HG03571 (cell line): Measurements from ENCODE around the gene PITPNC1.
"Not testable (repeated sequence)": the region's sequence is repeated elsewhere in the genome, so short reads cannot be mapped to it uniquely, and the experiment has no call there.

ENCODE experiments used
- ATAC-seq: cut with Tn5 transposase; IDR thresholded peaks from one replicate; pipeline ENCODE4 v1.9.1; 2021; ENCODE audit not compliant: unreplicated experiment

PITPNC1 gene

GRCh38 chr17:67369676-67370075 is 7.4 kb upstream of the PITPNC1 start:
- ATAC-seq, result no peak

- ATAC-seq, result no peak
These were observed 4.3 kb upstream of the PITPNC1 start for GRCh38 chr17:67372751-67373150.

DNA sequence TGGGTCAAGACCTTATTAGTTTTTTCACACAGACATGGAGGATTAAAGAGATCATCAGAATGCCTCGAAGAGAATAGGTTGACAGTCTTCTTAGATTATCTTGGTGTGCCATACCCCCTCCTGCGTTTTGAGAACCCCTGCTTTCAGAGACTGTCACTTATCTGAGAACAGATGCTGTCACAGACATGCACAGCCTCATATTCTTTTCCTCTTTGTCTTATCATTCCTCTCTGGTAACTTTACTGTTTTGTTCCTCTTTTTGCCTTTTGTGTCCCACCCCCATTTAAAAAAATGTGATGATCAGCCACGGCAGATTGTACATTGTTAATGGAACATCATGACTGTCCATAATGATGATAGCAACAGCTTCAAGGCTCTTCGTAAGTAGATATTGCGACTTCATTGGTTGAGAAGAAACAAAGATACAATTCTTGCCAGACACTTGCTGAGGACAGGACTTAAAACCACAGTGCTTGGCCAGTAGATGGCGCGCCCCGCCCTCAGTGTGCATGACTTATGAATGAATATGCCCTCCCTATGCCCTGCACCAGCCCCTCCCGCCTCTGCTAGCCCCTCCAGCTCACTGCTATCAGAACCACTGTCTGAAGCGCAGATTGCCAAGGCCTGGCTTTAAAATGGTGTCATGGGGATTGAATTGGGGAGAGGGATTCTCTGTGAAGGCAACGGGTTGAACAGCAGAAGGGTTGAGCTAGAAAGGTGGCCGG is 2.6 kb upstream of the PITPNC1 start:
- ATAC-seq, result peak; percentile 39

- ATAC-seq, result no peak
These were observed 2.0 kb upstream of the PITPNC1 start for GRCh38 chr17:67375054-67375427.

DNA sequence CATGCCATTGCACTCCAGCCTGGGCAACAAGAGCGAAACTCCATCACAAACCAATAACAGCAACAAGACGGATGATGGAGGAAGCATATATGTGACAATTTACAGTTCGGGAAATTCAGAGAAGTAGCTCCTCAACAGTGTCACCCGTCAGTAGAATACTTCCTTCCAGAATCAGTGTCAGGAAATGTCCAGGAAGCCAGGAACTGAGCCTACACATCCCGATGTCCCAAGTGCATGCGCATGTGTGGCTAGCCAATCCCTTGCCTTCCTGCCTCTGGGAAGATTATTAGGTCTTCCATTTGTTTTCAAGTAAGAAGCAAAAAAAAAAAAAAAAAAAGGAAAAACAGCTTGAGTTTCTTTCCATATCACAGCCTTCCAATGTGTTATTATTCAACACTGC is 1.4 kb upstream of the PITPNC1 start:
- no peak for ATAC-seq

DNA sequence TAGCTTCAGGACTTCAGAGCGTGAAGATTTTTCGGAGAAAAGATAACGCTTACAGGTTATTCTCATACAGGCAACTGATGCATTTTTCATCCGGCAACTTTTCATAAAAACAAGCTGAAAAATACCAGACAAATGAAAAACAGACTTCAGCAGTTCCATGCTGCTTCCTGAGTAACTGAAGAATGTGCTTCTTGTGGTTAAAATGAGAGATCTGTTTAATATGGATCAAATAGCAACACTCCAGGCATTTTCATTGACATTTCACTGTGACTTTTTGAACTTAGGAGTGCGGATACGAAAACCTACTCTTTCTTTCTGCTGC is 705 bp upstream of the PITPNC1 start:
- ATAC-seq, result no peak

GRCh38 chr17:67377488-67378453 is 690 bp downstream of the PITPNC1 start:
- ATAC-seq, result peak; percentile 1

DNA sequence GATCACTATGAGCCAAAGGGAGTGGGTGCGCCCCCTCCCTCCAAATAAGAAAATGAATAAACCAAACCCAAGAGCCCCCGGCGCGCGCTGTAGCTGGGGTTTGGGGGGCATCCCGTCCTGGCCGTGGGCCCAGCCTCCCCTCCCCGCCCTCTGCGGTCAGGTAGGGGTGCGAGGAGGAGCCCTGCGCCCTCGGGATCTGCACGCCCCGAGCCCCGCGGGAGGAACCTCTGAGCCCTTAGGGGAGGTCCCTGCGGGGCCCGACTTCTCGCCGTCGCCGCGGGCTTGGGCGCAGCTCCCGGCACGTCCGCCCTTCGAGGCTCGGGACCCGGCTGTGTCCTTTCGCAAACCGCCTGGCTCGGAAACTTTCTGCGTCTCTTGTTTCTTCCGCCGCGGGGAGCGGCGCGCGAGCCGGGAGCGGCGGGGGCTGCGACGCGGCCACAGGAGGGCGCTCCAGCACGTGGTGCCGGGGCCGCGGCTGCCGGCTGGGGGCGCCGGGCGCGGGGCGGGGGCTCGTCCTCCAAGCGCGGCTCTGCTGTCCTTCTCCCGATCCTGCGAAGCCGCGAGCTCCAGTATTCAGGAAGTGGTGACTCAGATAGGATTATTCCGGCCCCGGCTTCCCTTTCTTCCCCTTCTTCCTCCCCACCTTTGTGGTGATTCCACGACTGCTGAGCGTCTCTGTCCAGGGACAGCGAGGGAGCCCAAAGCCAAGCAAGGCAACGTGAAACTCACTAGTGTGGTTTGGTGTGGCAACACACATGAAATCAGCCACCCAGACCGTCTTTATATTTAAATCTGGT is 1.6 kb downstream of the PITPNC1 start:
- ATAC-seq, result no peak

- ATAC-seq, result no peak
These were observed 2.2 kb downstream of the PITPNC1 start for GRCh38 chr17:67379251-67379630.

DNA sequence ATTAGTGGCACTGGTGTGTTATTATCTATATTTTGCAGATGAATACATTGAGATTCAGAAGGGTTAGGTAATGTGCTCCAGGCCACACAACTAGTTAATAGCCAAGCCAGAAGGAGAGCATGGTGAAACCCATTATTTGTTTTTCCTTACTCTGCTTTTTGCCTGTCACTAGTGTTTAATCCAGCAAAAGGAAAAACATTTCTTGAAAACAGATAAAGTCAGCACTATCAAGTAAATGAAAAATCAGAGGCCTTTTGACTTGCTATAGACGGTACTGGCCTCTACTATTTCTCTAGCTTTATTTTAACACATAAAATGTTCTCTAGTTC is 4.8 kb downstream of the PITPNC1 start:
- no peak for ATAC-seq

GRCh38 chr17:67385122-67385988 is 8.3 kb downstream of the PITPNC1 start:
- ATAC-seq, result no peak

GRCh38 chr17:67386965-67387551 is 10.0 kb downstream of the PITPNC1 start:
- no peak for ATAC-seq

GRCh38 chr17:67388536-67388935 is 11.5 kb downstream of the PITPNC1 start:
- not testable (repeated sequence) for ATAC-seq

- ATAC-seq, result no peak
These were observed 11.9 kb downstream of the PITPNC1 start for GRCh38 chr17:67388986-67389385.

DNA sequence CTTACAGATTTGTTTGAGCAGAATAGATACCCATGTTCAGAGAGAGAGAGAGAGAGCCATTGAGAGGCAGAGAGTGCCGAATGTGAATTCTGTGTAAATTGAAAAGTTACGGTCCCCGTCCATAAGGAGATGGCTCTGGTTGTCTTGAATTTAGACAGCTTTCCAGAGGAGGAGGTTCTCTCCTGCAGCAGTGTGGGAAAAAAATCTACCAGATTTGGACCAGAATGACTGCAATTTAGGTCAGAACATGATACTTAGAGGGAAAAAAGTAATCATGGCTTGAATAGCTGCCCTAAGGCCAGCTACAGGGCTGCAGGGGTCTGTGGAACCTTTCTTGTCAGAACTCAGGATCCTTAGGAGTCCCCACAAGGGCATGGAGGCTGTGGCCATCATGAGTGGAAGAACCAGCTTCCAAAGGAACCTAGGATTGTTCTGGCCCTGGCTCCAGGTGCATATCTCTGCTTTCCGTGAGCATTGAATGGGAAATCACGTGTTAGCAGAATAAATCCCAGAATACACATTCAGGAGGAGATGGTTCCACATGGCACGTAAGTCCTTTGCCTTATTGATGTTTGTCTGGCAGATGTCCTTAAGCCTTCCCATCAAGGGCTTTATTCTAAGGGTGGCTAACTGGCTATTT is 13.0 kb downstream of the PITPNC1 start:
- no peak for ATAC-seq

- ATAC-seq, result peak; percentile 98
These were observed 13.7 kb downstream of the PITPNC1 start for GRCh38 chr17:67390646-67391361.

GRCh38 chr17:67392111-67392510 is 15.0 kb downstream of the PITPNC1 start:
- no peak for ATAC-seq

GRCh38 chr17:67393809-67394397 is 16.8 kb downstream of the PITPNC1 start:
- ATAC-seq, result no peak

DNA sequence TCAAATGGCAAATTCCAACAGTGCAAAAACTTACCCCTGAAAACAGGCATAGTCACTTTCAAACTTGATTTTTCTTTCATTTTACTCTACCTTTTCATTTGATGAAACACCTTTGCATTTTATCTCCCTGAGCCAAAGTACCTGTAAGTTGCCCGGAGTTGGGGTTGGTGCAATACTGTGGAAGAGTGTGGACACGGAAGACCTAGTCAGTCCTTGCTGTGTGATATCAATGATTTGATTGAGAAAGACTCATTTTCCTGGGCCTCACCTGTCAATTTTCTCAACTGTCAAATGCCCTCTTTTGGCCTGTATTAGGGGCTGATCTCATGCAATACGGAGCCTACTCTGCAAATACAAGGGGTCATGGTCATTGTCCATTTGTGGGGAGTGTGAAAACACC is 22.6 kb downstream of the PITPNC1 start:
- ATAC-seq, result no peak
